Measurements from ENCODE around the gene ABCA6. TPM values are rescaled to one million over a fixed set of nuclear protein-coding genes. Genes with fewer than 3 reads are reported as not detected.

Gene ABCA6
- total RNA-seq, 2 donors from 2014 or later = not detected

DNA sequence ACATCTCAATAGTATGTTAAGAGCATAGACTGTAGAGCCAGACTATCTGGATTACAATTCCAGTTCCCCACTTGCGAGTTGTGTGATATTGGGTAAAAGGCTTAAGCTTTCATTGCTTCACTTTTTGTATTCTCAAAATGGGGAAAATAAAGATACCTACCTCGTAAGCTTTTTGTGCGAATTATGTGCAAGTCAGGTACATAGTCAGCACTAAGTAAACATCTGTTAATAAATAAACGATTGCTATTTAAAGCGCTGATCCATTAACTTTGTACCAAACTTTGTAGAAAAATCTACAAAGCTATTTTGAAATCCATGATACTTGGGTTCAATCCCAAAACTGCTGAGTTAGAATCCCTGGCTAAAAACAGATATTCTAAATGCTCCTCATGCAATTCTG, 19.6 kb downstream of the ABCA6 start:
- no peak overlapping the region for H3K4me3 ChIP-seq (ENCODE audit: low read length)
- H3K9me3 Mint-ChIP-seq = no peaks in the 10 kb centered on the region
- peaks cover 3% of the 10 kb centered on the region for H3K27me3 Mint-ChIP-seq (ENCODE audit: insufficient read depth)
- H3K36me3 Mint-ChIP-seq (ENCODE audit: low read depth) = no peaks in the 10 kb centered on the region
- no peak overlapping the region for H3K9ac ChIP-seq (ENCODE audit: extremely low read depth, low read length, poor library complexity, severe bottlenecking)
- 95 to 100% methylated on average over 4 to 5 of the region's 5 CpGs for WGBS, 2 experiments (ENCODE audit: insufficient coverage in 1 of 2, insufficient read length in 1 of 2)
- H3K4me1 ChIP-seq (ENCODE audit: control insufficient read depth, insufficient read depth, low read length) = no peaks in the 10 kb centered on the region
- H3K27ac ChIP-seq (ENCODE audit: low read depth, low read length) = no peak overlapping the region
- TF ChIP-seq, protein P1, sequence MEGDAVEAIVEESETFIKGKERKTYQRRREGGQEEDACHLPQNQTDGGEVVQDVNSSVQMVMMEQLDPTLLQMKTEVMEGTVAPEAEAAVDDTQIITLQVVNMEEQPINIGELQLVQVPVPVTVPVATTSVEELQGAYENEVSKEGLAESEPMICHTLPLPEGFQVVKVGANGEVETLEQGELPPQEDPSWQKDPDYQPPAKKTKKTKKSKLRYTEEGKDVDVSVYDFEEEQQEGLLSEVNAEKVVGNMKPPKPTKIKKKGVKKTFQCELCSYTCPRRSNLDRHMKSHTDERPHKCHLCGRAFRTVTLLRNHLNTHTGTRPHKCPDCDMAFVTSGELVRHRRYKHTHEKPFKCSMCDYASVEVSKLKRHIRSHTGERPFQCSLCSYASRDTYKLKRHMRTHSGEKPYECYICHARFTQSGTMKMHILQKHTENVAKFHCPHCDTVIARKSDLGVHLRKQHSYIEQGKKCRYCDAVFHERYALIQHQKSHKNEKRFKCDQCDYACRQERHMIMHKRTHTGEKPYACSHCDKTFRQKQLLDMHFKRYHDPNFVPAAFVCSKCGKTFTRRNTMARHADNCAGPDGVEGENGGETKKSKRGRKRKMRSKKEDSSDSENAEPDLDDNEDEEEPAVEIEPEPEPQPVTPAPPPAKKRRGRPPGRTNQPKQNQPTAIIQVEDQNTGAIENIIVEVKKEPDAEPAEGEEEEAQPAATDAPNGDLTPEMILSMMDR (conservative IDR thresholded peaks at IDR 0.05) = no peak
- no peak overlapping the region for H3K27ac Mint-ChIP-seq
- DNase-seq = no peak
- no peaks in the 10 kb centered on the region for H3K9me3 ChIP-seq (ENCODE audit: control insufficient read depth, low read length)
- no peaks in the 10 kb centered on the region for H3K36me3 ChIP-seq (ENCODE audit: control insufficient read depth, insufficient read depth, low read length)
- no peaks in the 10 kb centered on the region for H3K4me1 Mint-ChIP-seq
- no peak overlapping the region for H3K4me3 Mint-ChIP-seq
- H3K27me3 ChIP-seq (ENCODE audit: control insufficient read depth, insufficient read depth, low read length, poor library complexity, severe bottlenecking) = no peaks in the 10 kb centered on the region

DNA sequence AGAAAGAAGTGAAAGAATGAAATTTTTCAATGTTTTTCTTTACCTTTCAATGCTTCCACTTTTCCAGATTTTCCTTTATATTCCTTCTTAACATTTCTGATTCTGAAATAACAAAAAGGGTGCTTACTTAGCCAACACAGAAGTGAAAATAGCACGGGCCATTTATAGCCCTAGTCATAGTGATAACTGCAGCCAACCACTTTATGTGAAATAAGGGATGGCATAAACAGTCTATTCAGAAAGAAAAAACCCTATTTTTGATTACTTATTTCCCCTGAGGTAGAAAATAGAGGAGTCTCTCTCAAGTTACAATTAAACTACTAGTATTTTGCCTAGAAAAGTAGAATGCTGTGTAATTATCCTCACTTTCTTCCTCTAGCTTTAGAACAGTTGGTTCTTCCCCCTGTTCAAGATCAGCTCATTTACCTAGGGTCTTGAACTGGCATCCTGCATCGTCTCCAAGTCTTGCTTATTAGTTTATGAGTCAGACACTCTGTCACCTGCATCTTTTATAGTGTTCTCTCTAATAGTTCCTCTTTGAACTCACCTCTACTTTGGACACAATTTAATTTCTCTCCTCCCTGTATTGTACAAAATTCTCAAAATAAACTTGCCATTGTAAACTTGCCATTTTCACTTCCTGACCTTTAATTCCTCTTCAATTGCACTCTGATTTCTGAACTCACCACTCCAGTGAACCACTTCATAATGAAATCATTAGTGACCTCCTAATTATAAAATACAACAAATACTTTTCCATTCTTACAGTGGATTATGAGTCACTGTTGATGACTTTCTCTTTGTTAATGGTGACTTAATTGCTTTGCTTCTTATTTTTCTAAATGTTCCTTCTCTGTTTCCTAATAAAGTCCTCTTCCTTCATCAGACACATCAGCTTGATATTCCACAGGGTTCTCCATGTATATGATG, 23.6 kb downstream of the ABCA6 start:
- 86 to 90% methylated on average over 2 of the region's 2 CpGs for WGBS, 2 experiments (ENCODE audit: insufficient coverage in 1 of 2, insufficient read length in 1 of 2)
- H3K9ac ChIP-seq (ENCODE audit: extremely low read depth, low read length, poor library complexity, severe bottlenecking) = no peak overlapping the region
- no peaks in the 10 kb centered on the region for H3K9me3 ChIP-seq (ENCODE audit: control insufficient read depth, low read length)

DNA sequence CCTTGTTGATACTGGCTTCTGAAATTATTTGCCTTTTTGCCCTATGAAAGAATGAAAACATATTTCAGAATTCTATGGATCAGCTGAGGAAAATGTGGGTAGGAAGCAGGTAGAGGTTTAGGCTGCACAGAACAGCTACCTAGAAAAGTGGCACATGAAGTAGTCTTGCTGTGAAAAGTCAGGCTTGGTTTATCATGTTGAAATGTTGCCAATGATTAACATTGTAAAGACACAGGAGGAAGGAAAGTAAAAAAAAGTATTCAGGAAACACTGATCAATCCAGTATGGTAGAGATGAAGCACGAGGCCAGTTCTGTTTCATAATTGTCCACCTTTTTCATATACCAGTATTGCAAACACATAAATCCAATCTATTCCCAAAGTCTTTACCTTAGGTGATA, 29.9 kb downstream of the ABCA6 start:
- Histone ChIP-seq H3K27me3 (ENCODE audit: control insufficient read depth, insufficient read depth, low read length, poor library complexity, severe bottlenecking) (no peaks in the 10 kb centered on the region), H3K4me3 (ENCODE audit: low read length) (no peak overlapping the region), H3K27ac (ENCODE audit: low read depth, low read length) (no peak overlapping the region), H3K9me3 (ENCODE audit: control insufficient read depth, low read length) (no peaks in the 10 kb centered on the region), H3K4me1 (ENCODE audit: control insufficient read depth, insufficient read depth, low read length) (no peaks in the 10 kb centered on the region), H3K36me3 (ENCODE audit: control insufficient read depth, insufficient read depth, low read length) (no peaks in the 10 kb centered on the region), H3K9ac (ENCODE audit: extremely low read depth, low read length, poor library complexity, severe bottlenecking) (no peak overlapping the region)
- no peaks in the 10 kb centered on the region for H3K27me3 Mint-ChIP-seq (ENCODE audit: insufficient read depth)
- no peaks in the 10 kb centered on the region for H3K4me1 Mint-ChIP-seq
- H3K4me3 Mint-ChIP-seq = no peak overlapping the region
- TF ChIP-seq, protein P1 (conservative IDR thresholded peaks at IDR 0.05) = no peak
- no peak overlapping the region for H3K27ac Mint-ChIP-seq
- H3K36me3 Mint-ChIP-seq (ENCODE audit: low read depth) = no peaks in the 10 kb centered on the region
- no peaks in the 10 kb centered on the region for H3K9me3 Mint-ChIP-seq
- 100% methylated on average over 1 of the region's 1 CpG for WGBS, 2 experiments (ENCODE audit: insufficient coverage in 1 of 2, insufficient read length in 1 of 2)
- DNase-seq = no peak

More for the DNA sequence above, 23.6 kb downstream of the ABCA6 start:
- TF ChIP-seq, protein P1 (conservative IDR thresholded peaks at IDR 0.05) = no peak
- H3K4me3 ChIP-seq (ENCODE audit: low read length) = no peak overlapping the region
- no peak for DNase-seq
- H3K4me3 Mint-ChIP-seq = no peak overlapping the region
- no peaks in the 10 kb centered on the region for H3K36me3 Mint-ChIP-seq (ENCODE audit: low read depth)
- H3K27ac Mint-ChIP-seq = no peak overlapping the region
- no peaks in the 10 kb centered on the region for H3K9me3 Mint-ChIP-seq
- H3K27me3 Mint-ChIP-seq (ENCODE audit: insufficient read depth) = peaks cover 3% of the 10 kb centered on the region
- no peaks in the 10 kb centered on the region for H3K4me1 ChIP-seq (ENCODE audit: control insufficient read depth, insufficient read depth, low read length)
- no peaks in the 10 kb centered on the region for H3K36me3 ChIP-seq (ENCODE audit: control insufficient read depth, insufficient read depth, low read length)
- H3K27me3 ChIP-seq (ENCODE audit: control insufficient read depth, insufficient read depth, low read length, poor library complexity, severe bottlenecking) = no peaks in the 10 kb centered on the region
- H3K27ac ChIP-seq (ENCODE audit: low read depth, low read length) = no peak overlapping the region
- no peaks in the 10 kb centered on the region for H3K4me1 Mint-ChIP-seq
